Transverse colon (tissue), 4 donors: ENCODE measurements around the gene MON2. TPM values are rescaled to one million over a fixed set of nuclear protein-coding genes. Genes with fewer than 3 reads are reported as not detected.
A peak's percentile ranks its signal among the peaks of the same experiment; 100 is the strongest.

Experiments used
- DNase-seq: peaks from one replicate; pipeline ENCODE4 v3.0.0-alpha.2; 2019
- H3K27ac ChIP-seq, 4 donors: fragments of 200-600 bp; sonication (generic); 2 replicates each; pipeline ENCODE4 v1.5.1; 2016 to 2018; ENCODE audit warnings: inconsistent platforms in 4 of 4
- H3K27me3 ChIP-seq: fragments of 200-600 bp; sonication (generic); 2 replicates; pipeline ENCODE4 v1.5.1; 2017; ENCODE audit warnings: inconsistent platforms
- H3K36me3 ChIP-seq, 4 donors: fragments of 200-600 bp; sonication (generic); 2 replicates each; pipeline ENCODE4 v1.5.1; 2017 to 2019; ENCODE audit warnings: inconsistent platforms in 4 of 4
- H3K4me1 ChIP-seq, 4 donors: fragments of 200-600 bp; sonication (generic); 2 replicates each; pipeline ENCODE4 v1.5.1; 2017 to 2020; ENCODE audit warnings: inconsistent platforms in 4 of 4
- H3K4me3 ChIP-seq, 4 donors: fragments of 200-600 bp; sonication (generic); 1 replicate in 1 of 4; 2 replicates in 3 of 4; pipeline versions ENCODE4 v1.5.1 to v1.6.1; 2017 to 2019; ENCODE audit warnings: inconsistent platforms in 4 of 4
- H3K9me3 ChIP-seq, 2 donors: fragments of 200-600 bp; sonication (generic); 2 replicates each; pipeline ENCODE4 v1.5.1; 2017 to 2019; ENCODE audit warnings: inconsistent platforms in 2 of 2
- CTCF ChIP-seq, 5 experiments: fragments of 200-600 bp in 3 of 5; fragments of 450-650 bp in 2 of 5; sonication (generic) in 3 of 5; IDR thresholded peaks; 1 replicate in 2 of 5; 2 replicates in 3 of 5; pipeline ENCODE4 v1.5.1; 2016 to 2017; ENCODE audit warnings: antibody characterized with exemption in 5 of 5, inconsistent platforms in 3 of 5, mild to moderate bottlenecking in 2 of 5, moderate library complexity in 1 of 5
- EP300 ChIP-seq: sonication (generic); formaldehyde crosslinking; IDR thresholded peaks from one replicate; pipeline ENCODE4 v1.6.1; 2017; ENCODE audit warnings: antibody characterized with exemption, low read depth
- POLR2A ChIP-seq: fragments of 450-650 bp; IDR thresholded peaks from one replicate; pipeline ENCODE4 v1.6.1; 2016; ENCODE audit warnings: antibody characterized with exemption, mild to moderate bottlenecking, moderate library complexity
- POLR2AphosphoS5 ChIP-seq, 3 donors: sonication (generic); formaldehyde crosslinking; IDR thresholded peaks; one replicate each; pipeline ENCODE4 v1.6.1; 2016; ENCODE audit warnings: antibody characterized with exemption in 3 of 3
- WGBS, 2 donors: methylation state at CpG; one replicate each; pipeline ENCODE4 v1.1.5; 2018; ENCODE audit warnings: low coverage in 1 of 2; 5-methylcytosine and 5-hydroxymethylcytosine counted together
- in situ Hi-C, 4 donors: fragments of 200-750 bp; cut with MboI; loops; one replicate each; pipeline versions ENCODE4 v1.15.0 to v1.15.1; 2017; ENCODE audit warnings: low sequenced_read_pairs in 3 of 4, low pct_ligation_motif_present in 1 of 4, low pct_unique_long_range_greater_than_20kb in 1 of 4
- intact Hi-C: fragments of 100-400 bp; cut with DNase I; formaldehyde crosslinking; loops from one replicate; pipeline ENCODE4 v1.15.1; 2023; ENCODE audit warnings: low total_unique reads
- total RNA-seq, 4 donors: library from RNA; depleted of rRNA; stranded (reverse); fragments of >200 nt; gene quantifications; one replicate each; pipeline ENCODE4 v1.1.0, GENCODE V29; 2016

MON2 gene
- total RNA-seq, 4 donors from 2014 or later = 94.6 to 157 (median 129) TPM

- Histone ChIP-seq H3K27me3 (no peaks in the 10 kb centered on the region), H3K9me3 (peaks cover 0 to 4% of the 10 kb centered on the region in 2 donors), H3K27ac (no peak overlapping the region), H3K4me3 (peak overlapping the region in 3 of 4 donors; percentile 72 to 94 (median 78)), H3K36me3 (peaks cover 0 to 5% (median 0%) of the 10 kb centered on the region in 4 donors), H3K4me1 (peaks cover 3 to 53% (median 24%) of the 10 kb centered on the region in 4 donors)
- no peak for DNase-seq
- intact Hi-C loops = no loop called here
- TF ChIP-seq CTCF (IDR thresholded peaks at IDR 0.05) (no peak), POLR2AphosphoS5 (IDR thresholded peaks at IDR 0.05) (no peak), POLR2A (no peak), EP300 (no peak)
- 61 to 62% methylated on average over 2 of the region's 2 CpGs for WGBS, 2 donors
- in situ Hi-C loops = loop anchor here in 1 of 4 donors (25.0 kb wide), 1 partner anchor 206 kb away; the partner anchor contains the start of gene USP15
Measured at GRCh38 chr12:62468397-62468796, 1.8 kb downstream of the MON2 start.

- Histone ChIP-seq H3K27me3 (no peaks in the 10 kb centered on the region), H3K9me3 (peaks cover 0 to 1% of the 10 kb centered on the region in 2 donors), H3K36me3 (peaks cover 0 to 5% (median 0%) of the 10 kb centered on the region in 4 donors), H3K4me3 (peak overlapping the region in 1 of 4 donors; percentile 78), H3K4me1 (peaks cover 3 to 53% (median 24%) of the 10 kb centered on the region in 4 donors), H3K27ac (no peak overlapping the region)
- no peak for DNase-seq
- TF ChIP-seq POLR2AphosphoS5 (IDR thresholded peaks at IDR 0.05) (no peak), POLR2A (no peak), EP300 (no peak), CTCF (IDR thresholded peaks at IDR 0.05) (no peak)
- WGBS, 2 donors = 86 to 89% methylated on average over 3 to 8 of the region's 8 CpGs
- intact Hi-C loops = no loop called here
- in situ Hi-C loops = loop anchor here in 1 of 4 donors (25.0 kb wide), 1 partner anchor 207 kb away; the partner anchor contains the start of gene USP15
Measured at GRCh38 chr12:62468935-62469334, 2.3 kb downstream of the MON2 start.

GRCh38 chr12:62469704-62470103, 3.1 kb downstream of the MON2 start:
- no peak for TF ChIP-seq POLR2A
- no peak for TF ChIP-seq CTCF (IDR thresholded peaks at IDR 0.05)
- TF ChIP-seq POLR2AphosphoS5 (IDR thresholded peaks at IDR 0.05) = no peak
- no peak for TF ChIP-seq EP300
- peaks cover 3 to 53% (median 24%) of the 10 kb centered on the region in 4 donors for H3K4me1 ChIP-seq
- WGBS, 2 donors = 96% methylated on average over 2 of the region's 2 CpGs; no CpG with 5 or more reads in 1 of the 2 donors
- H3K27ac ChIP-seq = no peak overlapping the region
- intact Hi-C loops (no loop called here), in situ Hi-C loops (loop anchor here in 1 of 4 donors (25.0 kb wide), 1 partner anchor 207 kb away; the partner anchor contains the start of gene USP15)
- no peaks in the 10 kb centered on the region for H3K27me3 ChIP-seq
- peaks cover 0 to 5% (median 0%) of the 10 kb centered on the region in 4 donors for H3K36me3 ChIP-seq
- no peak overlapping the region for H3K4me3 ChIP-seq
- H3K9me3 ChIP-seq = no peaks in the 10 kb centered on the region
- no peak for DNase-seq

- Histone ChIP-seq H3K27me3 (no peaks in the 10 kb centered on the region), H3K9me3 (no peaks in the 10 kb centered on the region), H3K27ac (no peak overlapping the region), H3K4me3 (no peak overlapping the region), H3K4me1 (peaks cover 3 to 45% (median 21%) of the 10 kb centered on the region in 4 donors), H3K36me3 (peaks cover 0 to 5% (median 0%) of the 10 kb centered on the region in 4 donors)
- 78 to 80% methylated on average over 4 of the region's 4 CpGs for WGBS, 2 donors
- in situ Hi-C loops (loop anchor here in 1 of 4 donors (25.0 kb wide), 1 partner anchor 209 kb away; the partner anchor contains the start of gene USP15), intact Hi-C loops (no loop called here)
- TF ChIP-seq POLR2A (no peak), CTCF (IDR thresholded peaks at IDR 0.05) (no peak), POLR2AphosphoS5 (IDR thresholded peaks at IDR 0.05) (no peak), EP300 (no peak)
- no peak for DNase-seq
Measured at GRCh38 chr12:62471734-62472133, 5.1 kb downstream of the MON2 start.
